UCSD-AML1 (cell line): Measurements from ENCODE around the gene MSH2.
"Not testable (repeated sequence)": the region's sequence is repeated elsewhere in the genome, so short reads cannot be mapped to it uniquely, and the experiment has no call there.

Source experiments
- DNase-seq: peaks from one replicate; lab custom pipeline; 2025; ENCODE audit not compliant: unreplicated experiment; lab: John Stamatoyannopoulos, UW

MSH2 gene

DNA sequence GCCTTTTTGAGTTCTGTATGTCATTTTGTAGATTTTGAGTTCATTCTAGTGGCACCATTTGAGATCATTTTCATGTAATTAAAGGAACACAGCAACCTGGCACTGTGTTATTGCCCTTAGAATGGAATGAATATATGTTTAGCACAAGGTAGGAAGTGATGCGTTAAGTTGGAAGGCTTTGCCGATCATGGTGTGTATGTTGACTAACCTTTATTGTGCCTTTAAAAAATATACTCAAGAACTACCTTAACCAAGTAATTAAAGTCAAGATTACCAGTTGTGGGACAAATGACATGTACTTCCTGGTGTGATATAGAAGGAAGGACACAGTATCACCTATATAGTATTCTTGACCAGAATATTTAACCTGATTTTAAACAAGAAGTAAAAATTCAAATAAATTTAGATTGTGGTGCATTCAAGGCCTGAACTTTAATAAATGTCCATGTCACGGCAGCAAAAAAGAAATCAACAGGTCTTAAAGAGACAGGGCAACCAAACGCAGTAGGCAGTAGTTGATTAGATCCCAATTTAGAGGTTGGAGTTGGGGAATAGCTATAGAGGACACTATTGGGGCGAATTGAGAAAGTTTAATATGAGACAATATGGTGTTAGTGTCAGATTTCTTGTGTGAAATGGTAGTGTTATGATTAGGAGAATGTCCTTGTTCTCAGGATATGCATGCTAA lies 68.6 kb downstream of the MSH2 start:
- no peak for DNase-seq

DNA sequence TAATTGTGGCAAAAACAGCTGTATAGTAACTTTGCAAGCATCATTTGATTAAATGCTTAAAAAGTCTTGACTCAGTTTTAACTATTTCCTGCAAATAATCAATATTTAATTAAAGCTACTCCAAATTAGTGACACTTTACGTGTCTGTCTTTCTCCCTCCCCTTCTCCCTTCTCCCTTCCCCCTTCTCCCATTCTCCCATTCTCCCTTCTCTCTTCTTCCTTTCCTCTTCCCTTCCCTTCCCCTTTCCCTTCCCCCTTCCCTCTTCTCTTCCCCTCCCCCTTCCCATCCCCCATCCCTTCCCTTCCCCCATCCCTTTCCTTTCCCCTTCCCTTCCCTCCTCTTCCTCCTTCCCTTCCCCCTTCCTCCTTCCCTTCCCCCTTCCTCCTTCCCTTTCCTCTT lies 76.9 kb downstream of the MSH2 start:
- no peak for DNase-seq

GRCh38 chr2:47483191-47483590 lies 80.2 kb downstream of the MSH2 start:
- no peak for DNase-seq

GRCh38 chr2:47484396-47484795 lies 81.4 kb downstream of the MSH2 start:
- no peak for DNase-seq

DNA sequence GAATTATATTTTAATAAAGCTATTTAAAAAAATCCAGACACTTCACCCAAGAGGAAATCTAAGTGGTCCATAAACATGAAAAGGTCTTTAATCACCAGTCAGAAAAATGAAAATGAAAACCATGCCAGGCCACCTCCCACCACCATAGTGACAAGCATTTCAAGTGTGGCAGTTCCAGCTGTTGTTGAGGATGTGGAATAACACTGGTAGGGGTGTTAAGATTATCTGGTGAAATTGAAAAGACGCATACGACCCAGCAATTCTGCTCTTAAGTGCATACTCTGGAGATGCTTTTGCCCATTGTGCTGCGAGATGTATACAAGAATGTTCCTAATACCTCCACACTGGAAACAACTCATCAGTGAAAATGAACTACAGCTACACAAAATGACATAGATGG lies 82.2 kb downstream of the MSH2 start:
- DNase-seq: no peak

DNA sequence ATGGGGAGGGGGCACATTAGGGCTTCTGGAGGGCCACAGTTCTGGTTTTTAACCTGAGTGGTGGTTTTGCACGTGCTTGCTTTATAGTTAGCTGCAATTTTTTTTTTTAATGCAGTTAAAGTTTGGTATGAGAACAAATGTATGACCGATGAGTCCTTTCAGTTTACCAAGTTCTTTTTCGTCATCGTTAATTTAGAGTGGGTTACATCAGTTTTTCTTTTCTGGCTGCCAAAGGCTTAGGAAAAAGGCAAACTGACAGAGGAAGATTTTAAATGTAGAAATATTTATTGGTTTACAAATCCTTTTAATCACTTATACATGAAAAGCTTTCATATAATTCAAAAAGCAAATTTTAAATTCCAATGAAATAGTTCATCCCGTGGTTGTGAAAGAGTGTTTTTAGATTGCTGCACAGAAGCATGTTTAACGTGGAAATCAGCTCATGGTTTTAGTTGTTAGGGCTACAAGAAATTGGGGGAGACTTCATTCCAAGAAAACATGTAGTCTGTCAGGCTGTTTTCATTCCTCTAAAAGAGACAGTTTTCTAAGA lies 82.9 kb downstream of the MSH2 start:
- no peak for DNase-seq

DNA sequence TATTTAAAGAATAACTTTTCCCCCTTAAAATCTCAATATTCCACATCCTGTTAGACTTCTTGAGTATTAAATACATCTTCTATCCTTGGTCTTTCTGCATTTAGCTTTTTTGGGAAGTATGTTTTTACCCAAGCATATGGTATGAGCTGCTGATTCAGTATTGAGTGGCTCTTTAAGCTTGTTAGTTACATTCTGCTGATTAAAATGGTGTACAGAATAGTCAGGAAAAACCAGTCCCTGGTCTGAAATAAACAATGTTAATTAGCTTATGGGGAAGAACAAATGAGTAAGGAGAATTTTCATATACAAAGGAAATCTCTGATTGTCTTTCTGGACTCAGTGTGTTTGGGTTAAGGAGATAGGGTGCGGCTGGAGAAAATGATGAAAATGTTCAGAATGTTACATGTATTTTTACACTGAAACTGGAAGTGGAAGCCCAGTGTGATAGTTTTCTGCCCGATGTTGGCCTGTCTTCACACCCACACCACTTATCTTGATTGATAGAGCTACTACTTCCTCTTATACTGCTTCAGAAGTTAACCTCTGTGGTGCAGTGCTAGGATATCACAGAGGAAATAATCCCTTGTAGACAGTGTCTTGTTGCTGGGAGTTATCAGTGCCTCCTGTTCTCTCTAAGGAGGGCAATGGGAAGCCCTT lies 84.0 kb downstream of the MSH2 start:
- DNase-seq: peak; percentile 21

DNA sequence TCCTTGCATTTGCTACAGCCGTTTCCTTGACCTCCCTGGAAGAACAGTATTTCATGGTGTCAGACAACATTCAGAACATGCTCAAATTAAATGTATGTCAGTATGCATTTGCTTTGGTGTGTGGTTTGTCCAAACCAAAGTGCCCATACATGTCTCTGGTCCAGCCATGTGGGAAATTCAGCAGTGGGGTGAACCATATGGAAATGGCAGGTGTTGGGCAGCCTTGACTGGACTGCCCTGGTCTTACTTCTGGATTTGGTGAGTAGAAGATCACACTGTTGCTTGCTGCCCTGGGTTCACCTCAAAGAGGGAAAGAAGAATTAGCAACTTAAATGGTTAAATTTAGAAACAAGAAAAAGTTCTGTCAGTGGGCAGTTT lies 84.5 kb downstream of the MSH2 start:
- no peak for DNase-seq

DNA sequence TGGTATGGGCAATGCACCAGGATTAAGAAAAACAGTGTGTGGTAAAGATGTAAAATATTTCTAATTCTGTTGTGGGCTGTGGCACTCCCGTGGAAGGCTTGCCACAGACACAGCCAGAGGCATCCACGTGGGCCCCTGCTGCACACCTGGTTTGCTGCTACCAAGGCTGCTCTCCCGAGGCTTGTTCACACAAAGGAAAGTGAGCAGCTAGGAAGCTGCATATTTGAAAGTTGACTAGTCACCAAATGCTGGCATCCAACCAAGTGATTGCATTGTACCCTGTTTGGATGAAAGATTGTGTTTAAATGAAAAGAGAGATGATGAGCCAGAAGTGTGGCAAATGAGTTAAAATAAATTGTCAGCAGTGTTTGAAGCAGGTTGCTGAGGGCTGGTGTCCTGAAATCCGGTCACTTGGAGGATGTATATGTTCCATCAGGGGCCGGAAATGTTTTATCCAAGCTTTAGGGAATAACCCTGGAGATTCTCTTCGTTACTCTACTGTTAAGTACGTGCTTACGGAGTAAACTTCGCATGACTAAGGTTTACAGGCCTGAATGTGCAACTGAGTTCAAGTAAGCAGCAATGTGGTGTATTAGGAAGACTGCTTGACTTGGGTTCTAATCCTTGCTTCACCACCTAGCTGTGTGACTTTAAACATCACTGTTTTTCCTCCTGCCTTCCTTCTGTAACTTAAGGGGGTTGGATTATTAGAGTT lies 86.1 kb downstream of the MSH2 start:
- DNase-seq: no peak

DNA sequence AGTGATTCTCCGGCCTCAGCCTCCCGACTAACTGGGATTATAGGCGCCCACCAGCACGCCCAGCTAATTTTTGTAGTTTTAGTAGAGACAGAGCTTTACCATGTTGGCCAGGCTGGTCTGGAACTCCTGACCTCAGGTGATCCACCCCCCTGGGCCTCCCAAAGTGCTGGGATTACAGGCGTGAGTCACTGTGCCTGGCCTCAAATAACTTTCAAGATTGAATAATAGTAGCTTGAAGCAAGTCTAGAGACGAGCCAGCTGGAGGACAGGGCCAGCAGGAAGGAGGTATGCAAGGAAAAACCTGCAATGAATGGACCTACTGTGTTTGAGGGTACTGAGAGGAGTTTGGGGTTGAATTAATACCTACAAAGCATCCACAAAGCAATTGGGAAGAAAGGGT lies 87.5 kb downstream of the MSH2 start:
- DNase-seq: no peak

- DNase-seq: no peak
These were observed 90.5 kb downstream of the MSH2 start for GRCh38 chr2:47493317-47494035.

DNA sequence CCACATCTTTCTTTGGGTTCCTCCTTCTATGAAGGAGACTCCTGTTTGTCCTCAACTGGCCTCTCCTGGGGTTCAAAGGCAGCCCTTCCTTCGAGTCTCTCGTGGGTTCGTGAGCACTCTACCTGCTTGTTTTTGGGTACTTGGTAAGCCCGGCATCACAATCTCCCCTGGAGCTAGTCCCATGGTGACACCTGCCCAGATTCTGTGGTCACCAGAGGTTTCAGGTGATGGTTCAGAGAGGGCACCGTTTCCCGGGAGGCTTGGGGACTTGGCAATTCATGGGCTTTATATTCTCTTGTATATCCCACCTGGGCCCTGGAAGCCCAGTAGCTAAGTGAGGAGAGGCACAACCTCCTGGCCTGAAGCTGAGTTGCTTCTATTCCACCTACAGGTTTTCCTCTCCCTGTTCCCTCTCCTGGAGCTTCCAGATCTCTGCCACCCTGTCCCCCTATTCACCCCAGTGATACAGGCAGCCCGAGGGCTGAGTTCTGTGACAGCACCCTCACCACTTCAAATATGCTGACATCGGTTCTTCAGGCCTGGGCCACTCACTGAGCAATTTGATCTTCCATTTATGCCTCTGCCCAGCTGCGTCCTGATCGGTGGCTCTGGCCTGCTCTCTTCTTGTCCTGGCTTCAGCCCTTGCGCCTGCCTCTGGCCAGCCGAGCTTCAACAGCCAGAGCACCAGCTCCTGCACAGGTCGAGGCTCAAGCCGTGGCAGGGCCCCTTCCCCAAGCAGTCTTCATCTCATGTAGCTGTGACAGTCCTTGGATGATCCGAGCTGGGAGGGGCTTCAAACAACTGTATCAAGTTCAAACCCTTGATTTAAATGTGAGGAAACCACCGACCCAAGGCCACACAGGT lies 91.5 kb downstream of the MSH2 start:
- no peak for DNase-seq

- no peak for DNase-seq
These were observed 95.0 kb downstream of the MSH2 start for GRCh38 chr2:47497843-47498460.

GRCh38 chr2:47499093-47499492 lies 96.1 kb downstream of the MSH2 start:
- no peak for DNase-seq

DNA sequence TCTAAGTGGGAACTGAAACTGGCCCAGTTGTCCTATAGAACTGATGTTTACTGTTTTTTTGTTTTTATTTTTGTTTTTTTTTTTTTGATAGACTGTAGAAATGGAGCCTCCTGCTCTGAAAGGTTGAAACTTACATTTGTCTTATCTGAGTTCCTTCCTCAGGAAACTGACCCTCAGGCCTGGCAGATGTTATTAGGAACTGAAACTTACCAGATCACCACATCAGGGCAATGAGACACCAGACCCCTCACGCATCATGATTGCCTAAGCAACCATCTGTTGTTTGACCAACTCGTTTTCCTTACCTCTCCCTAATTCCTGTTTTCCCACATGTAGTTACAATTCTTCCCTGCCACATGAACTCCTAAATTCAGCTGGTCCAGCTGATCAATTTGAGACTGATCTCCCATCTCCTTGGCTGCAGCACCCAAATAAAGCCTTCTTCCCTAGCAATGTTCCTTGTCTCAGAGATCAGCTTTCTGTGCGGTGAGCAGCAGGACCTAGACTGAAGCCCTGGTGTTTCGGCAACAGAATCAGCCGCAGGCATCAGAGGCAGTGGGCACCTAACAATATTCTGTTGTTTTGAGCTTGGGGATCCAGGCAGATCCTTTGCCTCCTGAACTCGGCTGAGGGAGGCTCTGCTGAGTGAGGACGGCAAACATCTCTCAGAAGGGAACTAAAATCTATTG lies 96.8 kb downstream of the MSH2 start:
- DNase-seq: no peak

- DNase-seq: no peak
These were observed 98.6 kb downstream of the MSH2 start for GRCh38 chr2:47501374-47502200.

DNA sequence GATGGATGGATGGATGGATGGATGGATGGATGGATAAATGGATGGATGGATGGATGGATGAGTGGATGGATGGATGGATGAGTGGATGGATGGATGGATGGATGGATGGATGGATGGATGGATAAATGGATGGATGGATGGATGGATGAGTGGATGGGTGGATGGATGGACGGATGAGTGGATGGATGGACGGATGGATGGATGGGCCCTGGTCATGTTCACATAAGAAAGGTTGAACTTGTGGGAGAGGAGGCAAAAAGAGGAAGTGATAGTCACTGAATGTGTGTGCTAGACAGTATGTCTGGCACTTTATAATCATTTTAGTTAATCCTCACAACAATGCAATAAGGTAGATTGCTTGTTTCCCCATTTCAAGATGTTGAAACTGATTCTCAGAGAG lies 99.5 kb downstream of the MSH2 start:
- DNase-seq: not testable (repeated sequence)

GRCh38 chr2:47503481-47504070 lies 100.6 kb downstream of the MSH2 start:
- peak; percentile 29 for DNase-seq
